HepG2 (cell line): ENCODE data around the gene LCORL. TPM values are rescaled to one million over a fixed set of nuclear protein-coding genes. Genes with fewer than 3 reads are reported as not detected.

ENCODE experiments used
- ATAC-seq: fragments of 200-7000 bp; cut with Tn5 transposase; 3 replicates; pipeline ENCODE4 v1.9.1; 2020; ENCODE audit warnings: mild to moderate bottlenecking, moderate library complexity
- BruUV-seq: library from RNA; stranded (reverse); fragments of 400-500 nt; replicated peaks from 2 replicates; lab custom pipeline; 2021; lab: Mats Ljungman, UMichigan
- CTCF ChIA-PET: fragments of 300-600 bp; formaldehyde crosslinking; extraction: SDS; loops from one replicate; lab custom pipeline; 2021; ENCODE audit warnings: low total read pairs, inconsistent platforms, low intra/inter-chr PET ratio; lab: Yijun Ruan, JAX
- POLR2A ChIA-PET: fragments of 350-600 bp; sonication (Branson Sonifier 250); formaldehyde crosslinking; loops from one replicate; lab custom pipeline; 2020; ENCODE audit warnings: antibody characterized with exemption, inconsistent platforms; lab: Yijun Ruan, JAX
- DNase-seq: peaks from one replicate; pipeline ENCODE4 v3.0.0-alpha.2; 2015; ENCODE audit warnings: low spot score
- FAIRE-seq: peaks from 3 replicates; lab custom pipeline; 2011; peaks lifted over from hg19 to GRCh38; lab: Jason Lieb, UNC
- H2AFZ ChIP-seq: one replicate; pipeline ENCODE4 v1.6.1; 2011; ENCODE audit warnings: low read length, inconsistent platforms
- H3K27ac ChIP-seq: fragments of 300-600 bp; 3 replicates; pipeline ENCODE4 v1.8.0; 2011; ENCODE audit warnings: mixed run types, mild to moderate bottlenecking, mixed read lengths, low read length, inconsistent platforms; ENCODE audit not compliant: insufficient read depth; ENCODE audit errors: extremely low read length
- H3K27me3 ChIP-seq, 2 experiments: fragments of 200-600 bp in 1 of 2; 2 replicates in 1 of 2; 3 replicates in 1 of 2; pipeline versions ENCODE4 v1.6.0 to v1.8.0; 2011; ENCODE audit warnings: low read length in 2 of 2, mild to moderate bottlenecking in 2 of 2, moderate library complexity in 2 of 2, inconsistent platforms in 1 of 2; ENCODE audit not compliant: insufficient read depth in 2 of 2, control insufficient read depth in 1 of 2
- H3K36me3 ChIP-seq, 2 experiments: fragments of 200-600 bp in 1 of 2; replicated peaks in 1 of 2; 2 replicates in 1 of 2; 3 replicates in 1 of 2; pipeline versions ENCODE4 v1.5.1 to v1.8.0; 2011; ENCODE audit warnings: low read length in 2 of 2, inconsistent platforms in 1 of 2; ENCODE audit not compliant: insufficient read depth in 2 of 2, control insufficient read depth in 1 of 2
- H3K4me1 ChIP-seq: 2 replicates; pipeline ENCODE4 v1.5.1; 2012; ENCODE audit warnings: low read length, inconsistent platforms; ENCODE audit not compliant: insufficient read depth
- H3K4me2 ChIP-seq: 2 replicates; pipeline ENCODE4 v1.6.0; 2011; ENCODE audit warnings: low read depth, low read length, inconsistent platforms
- H3K4me3 ChIP-seq, 3 experiments: fragments of 200-600 bp in 1 of 3; sonication (generic), shearing (Covaris generic) in 1 of 3; replicated peaks in 1 of 3; 2 replicates each; pipeline ENCODE4 v1.5.1; 2011 to 2016; ENCODE audit warnings: low read length in 3 of 3, inconsistent platforms in 2 of 3, low read depth in 2 of 3, mild to moderate bottlenecking in 2 of 3, control low read depth in 1 of 3, mixed read lengths in 1 of 3; ENCODE audit not compliant: insufficient read depth in 1 of 3
- H3K79me2 ChIP-seq: one replicate; pipeline ENCODE4 v1.6.1; 2011; ENCODE audit warnings: low read length, inconsistent platforms; ENCODE audit not compliant: insufficient read depth
- H3K9ac ChIP-seq: 2 replicates; pipeline ENCODE4 v1.6.0; 2011; ENCODE audit warnings: mild to moderate bottlenecking, low read depth, low read length, inconsistent platforms; ENCODE audit not compliant: insufficient read depth
- H3K9me3 ChIP-seq: 2 replicates; pipeline ENCODE4 v1.5.1; 2012; ENCODE audit warnings: mild to moderate bottlenecking, low read length
- H4K20me1 ChIP-seq: 2 replicates; pipeline ENCODE4 v1.6.0; 2011; ENCODE audit warnings: inconsistent platforms, mild to moderate bottlenecking, low read length, moderate library complexity; ENCODE audit not compliant: insufficient read depth
- BRCA1 ChIP-seq: sonication (generic); formaldehyde crosslinking; IDR thresholded peaks from 2 replicates; pipeline ENCODE4 v1.4.0; 2020; ENCODE audit warnings: missing genetic modification reagents
- DNMT1 ChIP-seq: sonication (generic); formaldehyde crosslinking; IDR thresholded peaks from 2 replicates; pipeline ENCODE4 v1.5.1; 2020; ENCODE audit warnings: mild to moderate bottlenecking, missing genetic modification reagents
- NFRKB ChIP-seq: fragments of 450-650 bp; IDR thresholded peaks from 2 replicates; pipeline ENCODE4 v1.6.1; 2017
- NR2F2 ChIP-seq: IDR thresholded peaks from 2 replicates; pipeline ENCODE4 v1.6.1; 2012; ENCODE audit warnings: low read depth, inconsistent platforms, borderline replicate concordance
- NRL ChIP-seq: sonication (generic); formaldehyde crosslinking; IDR thresholded peaks from 2 replicates; pipeline ENCODE4 v1.5.0; 2020; ENCODE audit warnings: missing genetic modification reagents, mild to moderate bottlenecking, moderate library complexity, borderline replicate concordance
- SIN3A ChIP-seq: IDR thresholded peaks from 2 replicates; pipeline ENCODE4 v1.6.1; 2011; ENCODE audit warnings: low read depth, mild to moderate bottlenecking, control low read depth, low read length, borderline replicate concordance
- ZKSCAN1 ChIP-seq: fragments of 150-350 bp; IDR thresholded peaks from 2 replicates; pipeline ENCODE4 v1.6.1; 2014; ENCODE audit warnings: low read length
- ZMYM4 ChIP-seq: sonication (generic); formaldehyde crosslinking; IDR thresholded peaks from 2 replicates; pipeline ENCODE4 v1.8.1; 2023; ENCODE audit warnings: mild to moderate bottlenecking, missing genetic modification reagents
- ZNF138 ChIP-seq: sonication (generic); formaldehyde crosslinking; IDR thresholded peaks from 2 replicates; pipeline ENCODE4 v1.5.0; 2020; ENCODE audit warnings: mild to moderate bottlenecking, low read depth, missing genetic modification reagents
- ZNF414 ChIP-seq: sonication (generic); formaldehyde crosslinking; IDR thresholded peaks from 2 replicates; pipeline ENCODE4 v1.5.0; 2020; ENCODE audit warnings: missing genetic modification reagents
- ZNF687 ChIP-seq: sonication (generic); formaldehyde crosslinking; IDR thresholded peaks from 2 replicates; pipeline ENCODE4 v1.5.1; 2020; ENCODE audit warnings: mild to moderate bottlenecking, missing genetic modification reagents, moderate library complexity
- ZNF761 ChIP-seq: sonication (generic); formaldehyde crosslinking; conservative IDR thresholded peaks from 2 replicates; pipeline ENCODE4 v1.4.0; 2020; ENCODE audit warnings: mild to moderate bottlenecking, missing genetic modification reagents
- WGBS: methylation state at CpG from one replicate; pipeline ENCODE4 v1.1.6; 2017; ENCODE audit warnings: low lambda C conversion rate; 5-methylcytosine and 5-hydroxymethylcytosine counted together
- in situ Hi-C: cut with HindIII; loops from 2 replicates; pipeline ENCODE4 v1.10.0; 2017; ENCODE audit warnings: low pct_unique_long_range_greater_than_20kb; ENCODE audit not compliant: extremely low pct_ligation_motif_present
- intact Hi-C: fragments of 100-400 bp; cut with micrococcal nuclease; formaldehyde crosslinking; loops from one replicate; pipeline ENCODE4 v1.10.0; 2022; ENCODE audit not compliant: unreplicated experiment
- polyA plus RNA-seq, 8 experiments: library from polyadenylated mRNA; depleted of rRNA in 3 of 8; stranded (reverse) in 7 of 8; unstranded in 1 of 8; fragments of >200 nt; fragmentation: Illumina TruSeq in 4 of 8; extraction: Trizol in 4 of 8; gene quantifications; 2 replicates each; pipeline versions ENCODE4 v1.2.1 to v1.2.3, GENCODE V29; 2011 to 2016; ENCODE audit warnings: low read depth in 4 of 8, missing spikeins in 1 of 8, mixed read lengths in 1 of 8; ENCODE audit not compliant: insufficient read depth in 1 of 8
- total RNA-seq, 5 experiments: library from RNA; depleted of rRNA; stranded (reverse); fragments of >200 nt; fragmentation: Illumina TruSeq; extraction: Trizol; gene quantifications; 2 replicates each; pipeline ENCODE4 v1.2.3, GENCODE V29; 2016; ENCODE audit warnings: low read depth in 1 of 5

LCORL gene
- total and polyA plus RNA-seq, 2 of the 13 experiments (the other 11 are each of a cell fraction or from before 2014, with no cell fraction given) = 5.3 to 14.5 TPM

GRCh38 chr4:17966312-17966711 is 55.2 kb downstream of the LCORL start:
- H3K27me3 ChIP-seq = no peaks in the 10 kb centered on the region
- H3K36me3 ChIP-seq = peaks cover 0 to 2% of the 10 kb centered on the region in 2 experiments; a peak in 1 of 5 replicates
- no peak overlapping the region for H3K4me3 ChIP-seq
- H3K27ac ChIP-seq = no peak overlapping the region
- DNase-seq (no peak), ATAC-seq (no peak), FAIRE-seq (no peak)
- BruUV-seq = no TSS peak
- H3K4me2 ChIP-seq = no peak overlapping the region
- WGBS = 100% methylated on average over 1 of the region's 1 CpG
- H3K9ac ChIP-seq = no peak overlapping the region
- POLR2A ChIA-PET = no interaction called here
- CTCF ChIA-PET = no interaction called here
- intact Hi-C loops (no loop called here), in situ Hi-C loops (no loop called here)
- TF ChIP-seq DNMT1 (CRISPR knock-in tag) (no peak), ZNF138 (CRISPR knock-in tag) (no peak), NR2F2 (no peak), ZNF687 (CRISPR knock-in tag) (no peak), ZNF414 (CRISPR knock-in tag) (no peak), NFRKB (no peak), ZNF761 (CRISPR knock-in tag) (no peak), ZMYM4 (CRISPR knock-in tag) (no peak), ZKSCAN1 (no peak), BRCA1 (CRISPR knock-in tag) (no peak), SIN3A (no peak), NRL (CRISPR knock-in tag) (no peak)
- H3K79me2 ChIP-seq = no peaks in the 10 kb centered on the region
- H2AFZ ChIP-seq = no peak overlapping the region
- no peaks in the 10 kb centered on the region for H3K9me3 ChIP-seq
- no peaks in the 10 kb centered on the region for H3K4me1 ChIP-seq
- H4K20me1 ChIP-seq = no peaks in the 10 kb centered on the region
